ENCODE results near the gene CD3D.

CD3D gene

GRCh38 chr11:118295815-118296454 lies 46.6 kb downstream of the CD3D start:
- DNase-seq: no peak

GRCh38 chr11:118295199-118295598 lies 47.3 kb downstream of the CD3D start:
- no peak for DNase-seq

- no peak for DNase-seq
These were observed 48.5 kb downstream of the CD3D start for GRCh38 chr11:118294053-118294452.

- DNase-seq: no peak
These were observed 50.9 kb downstream of the CD3D start for GRCh38 chr11:118291477-118292135.

- no peak for DNase-seq
These were observed 51.6 kb downstream of the CD3D start for GRCh38 chr11:118290923-118291322.

GRCh38 chr11:118289401-118289800 lies 53.1 kb downstream of the CD3D start:
- no peak for DNase-seq
